GM12878 (cell line): ENCODE data around the gene PGBD5.

ENCODE experiments used
- SMC3 ChIP-seq: IDR thresholded peaks from 2 replicates; pipeline ENCODE4 v1.6.1; 2011; ENCODE audit warnings: low read length, improper control_type of control experiment, borderline replicate concordance
- TCF7 ChIP-seq: IDR thresholded peaks from 2 replicates; pipeline ENCODE4 v1.6.1; 2014; ENCODE audit warnings: antibody characterized with exemption, borderline replicate concordance

DNA sequence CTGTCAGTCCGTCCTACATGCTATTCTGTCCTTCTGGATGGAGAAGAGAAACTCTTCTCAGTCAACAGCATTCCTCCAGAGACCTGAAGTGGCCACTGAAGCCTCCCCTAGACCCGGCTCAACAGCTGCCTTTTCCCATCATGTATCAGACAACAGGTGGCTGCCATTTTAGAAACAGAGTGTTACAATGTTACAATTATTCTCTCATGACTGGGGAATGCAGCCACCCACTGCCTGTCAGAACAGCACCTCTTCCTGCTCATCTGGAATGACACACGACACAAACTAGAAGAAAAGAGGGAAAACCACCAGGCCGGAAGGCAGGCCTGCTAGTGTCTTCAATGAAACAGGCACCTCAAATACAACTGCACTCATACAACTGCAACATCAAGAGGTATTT is 105.3 kb downstream of the PGBD5 start:
- TF ChIP-seq SMC3 (no peak), TCF7 (no peak)
